Activated T-helper 17 cell treated with anti-CD3 and anti-CD28 coated beads, Interleukin-2, amount 50 U/mL, for 72 hours (primary cell): ENCODE measurements around the gene USP37. TPM values are rescaled to one million over a fixed set of nuclear protein-coding genes. Genes with fewer than 3 reads are reported as not detected.
A peak's percentile ranks its signal among the peaks of the same experiment; 100 is the strongest.

ENCODE experiments used
- ATAC-seq: fragments of 150-1000 bp; cut with Tn5 transposase; replicated peaks from 2 replicates; pipeline ENCODE4 v1.10.0; 2021; ENCODE audit warnings: mild to moderate bottlenecking, moderate library complexity
- H3K27ac Mint-ChIP-seq: one replicate; pipeline ENCODE4 v1.8.0; 2022; ENCODE audit warnings: mixed read lengths
- H3K27me3 Mint-ChIP-seq: one replicate; pipeline ENCODE4 v1.8.0; 2022; ENCODE audit warnings: mixed read lengths
- H3K36me3 Mint-ChIP-seq: one replicate; pipeline ENCODE4 v1.8.0; 2022; ENCODE audit warnings: low read depth, mild to moderate bottlenecking, mixed read lengths
- H3K4me1 Mint-ChIP-seq: one replicate; pipeline ENCODE4 v1.8.0; 2022; ENCODE audit warnings: mixed read lengths
- H3K4me3 Mint-ChIP-seq: one replicate; pipeline ENCODE4 v1.8.0; 2022; ENCODE audit warnings: mild to moderate bottlenecking, mixed read lengths
- H3K9me3 Mint-ChIP-seq: one replicate; pipeline ENCODE4 v1.8.0; 2022; ENCODE audit warnings: mixed read lengths
- total RNA-seq, 2 donors: library from RNA; stranded (reverse); gene quantifications; one replicate each; pipeline ENCODE4 v1.2.3, GENCODE V29; 2022

USP37 gene
- total RNA-seq, 2 donors from 2014 or later, result 37.3 to 111 TPM

GRCh38 chr2:218422403-218423086 is 145.6 kb downstream of the USP37 start:
- ATAC-seq, result no peak
- H3K36me3 Mint-ChIP-seq, result no peaks in the 10 kb centered on the region

DNA sequence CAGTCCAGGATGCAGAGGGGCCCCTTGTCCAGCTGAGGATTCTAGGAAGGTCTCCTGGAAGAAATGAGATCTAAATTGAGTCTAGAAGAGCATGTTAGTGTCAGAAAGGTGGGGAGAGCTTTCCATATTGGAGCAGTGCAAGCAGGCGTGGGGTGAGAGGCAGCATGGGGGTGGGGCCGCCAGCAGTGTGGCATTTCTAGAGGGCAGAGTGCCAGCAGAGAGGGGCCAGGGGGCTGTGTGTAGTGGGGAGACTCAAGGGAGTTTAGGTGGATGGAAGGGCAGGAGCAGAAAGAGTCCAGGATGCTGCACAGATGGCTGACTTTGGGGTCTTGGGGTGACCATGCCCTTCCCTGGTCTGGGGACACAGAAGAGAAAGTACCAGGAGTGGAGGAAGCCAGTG is 147.1 kb downstream of the USP37 start:
- H3K9me3 Mint-ChIP-seq, result no peaks in the 10 kb centered on the region
- no peak overlapping the region for H3K4me3 Mint-ChIP-seq
- H3K27ac Mint-ChIP-seq, result no peak overlapping the region
- no peaks in the 10 kb centered on the region for H3K4me1 Mint-ChIP-seq
- H3K36me3 Mint-ChIP-seq, result no peaks in the 10 kb centered on the region
- H3K27me3 Mint-ChIP-seq, result no peaks in the 10 kb centered on the region
- ATAC-seq, result no peak

More at GRCh38 chr2:218422403-218423086, 145.6 kb downstream of the USP37 start:
- no peaks in the 10 kb centered on the region for H3K4me1 Mint-ChIP-seq
- no peaks in the 10 kb centered on the region for H3K9me3 Mint-ChIP-seq
- no peak overlapping the region for H3K4me3 Mint-ChIP-seq
- no peak overlapping the region for H3K27ac Mint-ChIP-seq
- H3K27me3 Mint-ChIP-seq, result no peaks in the 10 kb centered on the region

- Mint-ChIP-seq H3K27ac (no peak overlapping the region), H3K27me3 (no peaks in the 10 kb centered on the region), H3K36me3 (no peaks in the 10 kb centered on the region), H3K9me3 (no peaks in the 10 kb centered on the region), H3K4me1 (no peaks in the 10 kb centered on the region), H3K4me3 (no peak overlapping the region)
- ATAC-seq, result no peak
Observed at GRCh38 chr2:218419630-218420216, 148.4 kb downstream of the USP37 start.

DNA sequence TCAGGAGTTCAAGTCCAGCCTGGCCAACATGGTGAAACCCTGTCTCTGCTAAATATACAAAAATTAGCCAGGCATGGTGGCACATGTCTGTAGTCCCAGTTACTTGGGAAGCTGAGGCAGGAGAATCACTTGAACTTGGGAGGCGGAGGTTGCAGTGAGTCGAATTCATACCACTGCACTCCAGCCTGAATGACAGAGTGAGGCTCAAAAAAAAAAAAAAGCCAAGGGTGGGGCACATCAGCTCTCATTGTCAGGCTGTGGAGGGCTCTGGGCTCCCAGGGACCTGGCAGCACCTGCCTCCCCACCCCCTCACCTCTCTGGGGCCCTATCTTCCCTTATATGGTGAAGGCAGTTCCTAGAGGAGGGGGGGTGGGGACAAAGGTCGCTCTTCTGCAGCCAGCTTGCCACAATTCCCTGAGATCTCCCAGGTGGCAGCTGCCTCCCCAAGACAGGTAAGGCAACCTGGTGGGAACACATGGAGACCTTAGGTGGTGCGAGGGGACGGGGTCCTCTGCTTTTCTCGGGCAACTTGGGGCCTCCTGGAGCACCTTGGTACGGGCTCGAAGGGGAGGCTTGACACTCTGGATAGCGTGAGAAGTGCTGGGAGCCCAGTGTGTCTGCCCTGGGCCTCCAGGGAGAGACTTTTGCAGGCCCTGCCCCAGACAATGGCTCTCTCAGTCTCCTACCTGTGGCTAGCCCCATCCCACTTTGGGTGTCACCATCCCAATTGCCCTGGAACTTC is 149.3 kb downstream of the USP37 start, which contains the start of gene VIL1:
TSS of gene VIL1 (plus strand) at position 407 of the 742 bp plus-strand sequence. CDS start 4,656 bp downstream, outside the sequence.
- no peak within 1 kb of the TSS for H3K27ac Mint-ChIP-seq
- no peaks in the 10 kb centered on the region for H3K27me3 Mint-ChIP-seq

GRCh38 chr2:218418321-218418716 is 149.8 kb downstream of the USP37 start:
- no peaks in the 10 kb centered on the region for H3K27me3 Mint-ChIP-seq
- H3K36me3 Mint-ChIP-seq, result no peaks in the 10 kb centered on the region
- no peak overlapping the region for H3K27ac Mint-ChIP-seq
- no peak overlapping the region for H3K4me3 Mint-ChIP-seq
- ATAC-seq, result no peak
- no peaks in the 10 kb centered on the region for H3K9me3 Mint-ChIP-seq
- no peaks in the 10 kb centered on the region for H3K4me1 Mint-ChIP-seq

More for the DNA sequence above, 149.3 kb downstream of the USP37 start, which contains the start of gene VIL1:
- no peak for ATAC-seq
- Mint-ChIP-seq H3K4me1 (no peaks in the 10 kb centered on the region), H3K36me3 (no peaks in the 10 kb centered on the region), H3K4me3 (no peak within 1 kb of the TSS), H3K9me3 (no peaks in the 10 kb centered on the region)

GRCh38 chr2:218407717-218408116 is 160.4 kb downstream of the USP37 start:
- no peaks in the 10 kb centered on the region for H3K9me3 Mint-ChIP-seq
- H3K27me3 Mint-ChIP-seq, result no peaks in the 10 kb centered on the region
- peaks cover 37% of the 10 kb centered on the region for H3K36me3 Mint-ChIP-seq
- ATAC-seq, result no peak
- peaks cover 16% of the 10 kb centered on the region for H3K4me1 Mint-ChIP-seq
- peak overlapping the region; percentile 87 for H3K4me3 Mint-ChIP-seq
- H3K27ac Mint-ChIP-seq, result peak overlapping the region; percentile 91

DNA sequence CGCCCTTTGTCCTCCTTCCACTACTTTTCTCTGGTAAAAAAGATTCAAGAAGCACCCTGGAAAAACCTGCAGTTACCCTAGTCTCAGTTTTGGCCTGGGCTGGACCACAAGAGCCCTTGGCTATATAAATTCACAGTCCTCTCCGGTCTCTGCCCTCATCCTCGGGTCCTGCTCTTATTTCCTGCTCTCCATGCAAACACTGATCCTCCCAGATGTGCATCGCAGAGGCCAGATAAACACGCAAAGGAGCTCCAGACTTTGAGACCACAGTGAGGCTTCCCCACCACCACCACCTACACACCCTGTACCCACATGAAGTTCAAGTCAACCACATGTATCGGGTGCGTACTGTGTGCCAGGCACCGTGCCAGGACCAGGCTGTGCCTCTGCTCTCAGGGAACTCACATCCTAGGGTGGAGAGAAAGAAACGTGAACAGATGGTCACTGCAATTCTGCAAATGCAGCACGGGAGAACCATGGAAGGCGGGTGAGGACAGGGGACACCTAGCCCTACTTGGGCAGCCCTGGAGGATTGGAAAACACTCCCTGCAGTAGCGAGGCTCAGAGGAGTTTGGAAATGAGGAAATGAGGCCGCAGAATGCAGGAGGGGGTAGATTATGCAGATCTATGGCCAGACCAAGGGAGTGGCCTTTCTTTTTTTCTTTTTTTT is 161.1 kb downstream of the USP37 start:
- peak overlapping the region; percentile 87 for H3K4me3 Mint-ChIP-seq
- peak overlapping the region; percentile 91 for H3K27ac Mint-ChIP-seq
- peaks cover 16% of the 10 kb centered on the region for H3K4me1 Mint-ChIP-seq
- no peaks in the 10 kb centered on the region for H3K27me3 Mint-ChIP-seq
- no peaks in the 10 kb centered on the region for H3K9me3 Mint-ChIP-seq
- peaks cover 43% of the 10 kb centered on the region for H3K36me3 Mint-ChIP-seq
- ATAC-seq, result peak; percentile 50

- Mint-ChIP-seq H3K27ac (peak overlapping the region; percentile 91), H3K9me3 (no peaks in the 10 kb centered on the region), H3K36me3 (peaks cover 50% of the 10 kb centered on the region)
Observed at GRCh38 chr2:218406209-218406948, 161.8 kb downstream of the USP37 start.

GRCh38 chr2:218405746-218406208 is 162.4 kb downstream of the USP37 start:
- ATAC-seq, result peak; percentile 0
- H3K4me3 Mint-ChIP-seq, result peak overlapping the region; percentile 87
- no peaks in the 10 kb centered on the region for H3K9me3 Mint-ChIP-seq
- peaks cover 57% of the 10 kb centered on the region for H3K36me3 Mint-ChIP-seq
- H3K27ac Mint-ChIP-seq, result peak overlapping the region; percentile 84
- H3K27me3 Mint-ChIP-seq, result no peaks in the 10 kb centered on the region
- peaks cover 16% of the 10 kb centered on the region for H3K4me1 Mint-ChIP-seq

More at GRCh38 chr2:218406209-218406948, 161.8 kb downstream of the USP37 start:
- Mint-ChIP-seq H3K4me1 (peaks cover 16% of the 10 kb centered on the region), H3K4me3 (peak overlapping the region; percentile 87), H3K27me3 (no peaks in the 10 kb centered on the region)
- peak; percentile 89 for ATAC-seq

- H3K4me1 Mint-ChIP-seq, result peaks cover 16% of the 10 kb centered on the region
- peak overlapping the region; percentile 87 for H3K4me3 Mint-ChIP-seq
Observed at GRCh38 chr2:218405086-218405745, 162.9 kb downstream of the USP37 start.

GRCh38 chr2:218404351-218405085 is 163.6 kb downstream of the USP37 start:
- H3K9me3 Mint-ChIP-seq, result no peaks in the 10 kb centered on the region
- no peaks in the 10 kb centered on the region for H3K27me3 Mint-ChIP-seq
- H3K4me3 Mint-ChIP-seq, result peak overlapping the region; percentile 87
- peaks cover 16% of the 10 kb centered on the region for H3K4me1 Mint-ChIP-seq
- H3K27ac Mint-ChIP-seq, result no peak overlapping the region
- no peak for ATAC-seq
- H3K36me3 Mint-ChIP-seq, result peaks cover 64% of the 10 kb centered on the region

More at GRCh38 chr2:218405086-218405745, 162.9 kb downstream of the USP37 start:
- Mint-ChIP-seq H3K27me3 (no peaks in the 10 kb centered on the region), H3K27ac (peak overlapping the region; percentile 84), H3K36me3 (peaks cover 60% of the 10 kb centered on the region), H3K9me3 (no peaks in the 10 kb centered on the region)
- no peak for ATAC-seq

DNA sequence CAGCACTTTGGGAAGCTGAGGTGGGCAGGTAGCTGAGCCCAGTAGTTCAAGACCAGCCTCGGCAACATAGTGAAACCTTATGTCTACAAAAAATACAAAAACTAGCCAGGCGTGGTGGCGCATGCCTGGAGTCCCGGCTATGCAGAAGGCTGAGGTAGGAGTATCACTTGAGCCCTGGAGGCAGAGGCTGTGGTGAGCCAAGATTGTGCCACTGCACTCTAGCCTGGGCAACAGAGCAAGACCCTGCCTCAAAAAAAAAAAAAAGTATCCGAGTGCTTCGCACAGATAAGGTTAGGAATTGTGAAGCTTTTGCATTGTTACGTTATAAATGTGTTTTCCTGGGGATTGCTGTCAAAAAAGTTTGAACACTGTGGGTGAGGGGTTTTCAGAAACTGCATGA is 164.3 kb downstream of the USP37 start:
- Mint-ChIP-seq H3K4me3 (peak overlapping the region; percentile 8), H3K36me3 (peaks cover 69% of the 10 kb centered on the region)
- no peak for ATAC-seq

More for the DNA sequence above, 164.3 kb downstream of the USP37 start:
- Mint-ChIP-seq H3K27ac (no peak overlapping the region), H3K9me3 (no peaks in the 10 kb centered on the region), H3K27me3 (no peaks in the 10 kb centered on the region), H3K4me1 (peaks cover 16% of the 10 kb centered on the region)
